PC-3 (cell line): ENCODE data around the gene UNC13C. TPM values are rescaled to one million over a fixed set of nuclear protein-coding genes. Genes with fewer than 3 reads are reported as not detected.

Experiments used
- ATAC-seq: fragments of 200-7000 bp; cut with Tn5 transposase; 2 replicates; pipeline ENCODE4 v1.9.1; 2020; ENCODE audit warnings: mild to moderate bottlenecking, moderate library complexity
- BruUV-seq: library from RNA; stranded (reverse); fragments of 400-500 nt; replicated peaks from 2 replicates; lab custom pipeline; 2021; lab: Mats Ljungman, UMichigan
- CTCF ChIA-PET: fragments of 300-600 bp; sonication (Branson Sonifier 250); formaldehyde crosslinking; loops from one replicate; lab custom pipeline; 2022; ENCODE audit warnings: antibody characterized with exemption; lab: Charles Lee
- POLR2A ChIA-PET: fragments of 300-600 bp; sonication (Branson Sonifier 250); formaldehyde crosslinking; loops from one replicate; lab custom pipeline; 2022; ENCODE audit warnings: antibody characterized with exemption; ENCODE audit not compliant: unreplicated experiment; lab: Charles Lee
- DNase-seq: peaks from one replicate; pipeline ENCODE4 v3.0.0-alpha.2; 2015
- H2AFZ ChIP-seq: fragments of 300-600 bp; sonication (generic); 2 replicates; pipeline ENCODE4 v1.6.0; 2016; ENCODE audit warnings: antibody characterized with exemption, low read length
- H3F3A ChIP-seq: fragments of 300-600 bp; sonication (generic); one replicate; pipeline ENCODE4 v1.6.0; 2017; ENCODE audit warnings: antibody characterized with exemption, low read length, control low read depth, mild to moderate bottlenecking; ENCODE audit not compliant: unreplicated experiment
- H3K27ac ChIP-seq: fragments of 300-600 bp; sonication (generic); 2 replicates; pipeline ENCODE4 v1.5.1; 2016; ENCODE audit warnings: mild to moderate bottlenecking, low read length
- H3K27me3 ChIP-seq: fragments of 300-600 bp; sonication (generic); 2 replicates; pipeline ENCODE4 v1.6.1; 2016; ENCODE audit warnings: low read length, mixed read lengths
- H3K36me3 ChIP-seq: fragments of 300-600 bp; sonication (generic); 2 replicates; pipeline ENCODE4 v1.6.1; 2016; ENCODE audit warnings: low read depth, mixed run types, low read length, mixed read lengths
- H3K4me1 ChIP-seq: fragments of 300-600 bp; sonication (generic); 2 replicates; pipeline ENCODE4 v1.5.1; 2016; ENCODE audit warnings: low read length; ENCODE audit not compliant: insufficient read depth
- H3K4me2 ChIP-seq: fragments of 300-600 bp; sonication (generic); 2 replicates; pipeline ENCODE4 v1.6.0; 2016; ENCODE audit warnings: low read length
- H3K4me3 ChIP-seq: fragments of 300-600 bp; sonication (generic); 2 replicates; pipeline ENCODE4 v1.5.1; 2016; ENCODE audit warnings: mild to moderate bottlenecking, low read length, mixed read lengths
- H3K79me2 ChIP-seq: fragments of 300-600 bp; sonication (generic); 2 replicates; pipeline ENCODE4 v1.6.1; 2017; ENCODE audit warnings: low read length, mixed read lengths
- H3K9ac ChIP-seq: fragments of 300-600 bp; sonication (generic); 2 replicates; pipeline ENCODE4 v1.6.0; 2016; ENCODE audit warnings: mild to moderate bottlenecking, low read length
- H3K9me2 ChIP-seq: fragments of 300-600 bp; sonication (generic); replicated peaks from 2 replicates; pipeline ENCODE4 v1.6.1; 2016; ENCODE audit warnings: mixed run types, low read length, mixed read lengths
- H3K9me3 ChIP-seq: fragments of 300-600 bp; sonication (generic); 2 replicates; pipeline ENCODE4 v1.6.1; 2016; ENCODE audit warnings: low read length, mixed read lengths
- H4K20me1 ChIP-seq: fragments of 300-600 bp; sonication (generic); 2 replicates; pipeline ENCODE4 v1.6.1; 2016; ENCODE audit warnings: low read length, mixed read lengths
- EZH2 ChIP-seq: fragments of 300-600 bp; sonication (generic); IDR thresholded peaks from one replicate; pipeline ENCODE4 v1.6.1; 2017; ENCODE audit warnings: antibody characterized with exemption, mild to moderate bottlenecking, low read length; ENCODE audit not compliant: unreplicated experiment
- EZH2phosphoT487 ChIP-seq: fragments of 300-600 bp; sonication (generic); IDR thresholded peaks from 2 replicates; pipeline ENCODE4 v1.6.1; 2018; ENCODE audit warnings: mild to moderate bottlenecking, antibody characterized with exemption, low read length, borderline replicate concordance
- intact Hi-C: fragments of 100-400 bp; cut with micrococcal nuclease; formaldehyde crosslinking; loops from 2 replicates; pipeline ENCODE4 v1.9.0; 2023
- total RNA-seq: library from RNA; depleted of rRNA; stranded (reverse); fragments of >200 nt; gene quantifications from 2 replicates; pipeline ENCODE4 v1.2.3, GENCODE V29; 2014
- TF ChIP-seq, protein P1 (sequence below): fragments of 300-600 bp; sonication (generic); conservative IDR thresholded peaks from 2 replicates; pipeline ENCODE4 v1.5.1; 2017; ENCODE audit warnings: antibody characterized with exemption, low read depth, mild to moderate bottlenecking, low read length

UNC13C gene
- total RNA-seq, 1 experiment from 2014 or later: not detected

DNA sequence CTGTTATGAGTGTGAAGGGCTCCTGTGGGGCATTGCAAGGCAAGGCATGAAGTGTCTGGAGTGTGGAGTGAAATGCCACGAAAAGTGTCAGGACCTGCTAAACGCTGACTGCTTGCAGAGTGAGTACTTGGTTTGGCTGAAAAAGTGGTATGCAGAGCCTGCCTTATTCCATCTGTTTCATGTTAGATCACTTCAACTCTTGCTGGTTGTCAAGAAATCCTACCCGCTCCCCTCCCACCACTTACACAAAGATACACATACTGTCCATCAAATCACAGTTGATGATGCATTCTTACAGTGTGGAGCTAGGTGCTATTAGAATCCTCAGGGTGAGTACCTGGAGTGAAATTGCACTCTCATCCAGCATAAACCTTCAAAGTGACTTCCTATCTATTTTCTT, 272.1 kb downstream of the UNC13C start:
- POLR2A ChIA-PET: no interaction called here
- no peaks in the 10 kb centered on the region for H3K36me3 ChIP-seq
- CTCF ChIA-PET: no interaction called here
- H3K9me3 ChIP-seq: no peaks in the 10 kb centered on the region
- H3K9me2 ChIP-seq: no peaks in the 10 kb centered on the region
- no peaks in the 10 kb centered on the region for H3K4me1 ChIP-seq
- no peak overlapping the region for H3K27ac ChIP-seq
- H3F3A ChIP-seq: no peaks in the 10 kb centered on the region
- H3K79me2 ChIP-seq: no peaks in the 10 kb centered on the region
- TF ChIP-seq EZH2: no peak
- no peak for TF ChIP-seq EZH2phosphoT487
- TF ChIP-seq, protein P1, sequence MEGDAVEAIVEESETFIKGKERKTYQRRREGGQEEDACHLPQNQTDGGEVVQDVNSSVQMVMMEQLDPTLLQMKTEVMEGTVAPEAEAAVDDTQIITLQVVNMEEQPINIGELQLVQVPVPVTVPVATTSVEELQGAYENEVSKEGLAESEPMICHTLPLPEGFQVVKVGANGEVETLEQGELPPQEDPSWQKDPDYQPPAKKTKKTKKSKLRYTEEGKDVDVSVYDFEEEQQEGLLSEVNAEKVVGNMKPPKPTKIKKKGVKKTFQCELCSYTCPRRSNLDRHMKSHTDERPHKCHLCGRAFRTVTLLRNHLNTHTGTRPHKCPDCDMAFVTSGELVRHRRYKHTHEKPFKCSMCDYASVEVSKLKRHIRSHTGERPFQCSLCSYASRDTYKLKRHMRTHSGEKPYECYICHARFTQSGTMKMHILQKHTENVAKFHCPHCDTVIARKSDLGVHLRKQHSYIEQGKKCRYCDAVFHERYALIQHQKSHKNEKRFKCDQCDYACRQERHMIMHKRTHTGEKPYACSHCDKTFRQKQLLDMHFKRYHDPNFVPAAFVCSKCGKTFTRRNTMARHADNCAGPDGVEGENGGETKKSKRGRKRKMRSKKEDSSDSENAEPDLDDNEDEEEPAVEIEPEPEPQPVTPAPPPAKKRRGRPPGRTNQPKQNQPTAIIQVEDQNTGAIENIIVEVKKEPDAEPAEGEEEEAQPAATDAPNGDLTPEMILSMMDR: no peak
- no peak overlapping the region for H2AFZ ChIP-seq
- BruUV-seq: no TSS peak
- DNase-seq: no peak
- intact Hi-C loops: no loop called here
- no peak overlapping the region for H3K4me3 ChIP-seq
- ATAC-seq: no peak
- H3K9ac ChIP-seq: no peak overlapping the region
- no peak overlapping the region for H3K4me2 ChIP-seq
- no peaks in the 10 kb centered on the region for H3K27me3 ChIP-seq
- no peaks in the 10 kb centered on the region for H4K20me1 ChIP-seq

DNA sequence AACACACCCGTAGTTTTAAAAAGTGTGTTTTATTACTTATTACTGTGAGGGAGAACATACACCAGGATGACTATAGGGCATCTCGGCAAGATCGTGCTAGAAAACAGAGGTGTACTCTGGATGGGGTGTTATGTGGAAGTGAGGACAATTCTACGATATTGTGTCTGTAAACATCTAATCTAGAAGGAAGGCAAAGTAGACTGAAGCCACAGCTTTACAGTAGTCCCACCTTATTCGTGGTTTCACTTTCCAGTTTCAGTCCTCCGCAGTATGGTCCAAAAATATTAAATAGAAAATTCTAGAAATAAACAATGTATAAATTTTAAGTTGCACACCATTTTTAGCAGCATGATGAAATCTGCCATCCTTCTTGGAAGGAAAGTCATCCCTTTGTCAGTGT, 277.9 kb downstream of the UNC13C start:
- no peak overlapping the region for H2AFZ ChIP-seq
- no peaks in the 10 kb centered on the region for H3K79me2 ChIP-seq
- ChIA-PET POLR2A (no interaction called here), CTCF (no interaction called here)
- ATAC-seq (no peak), DNase-seq (no peak)
- BruUV-seq: no TSS peak
- H3F3A ChIP-seq: no peaks in the 10 kb centered on the region
- no peaks in the 10 kb centered on the region for H3K9me2 ChIP-seq
- H3K9ac ChIP-seq: no peak overlapping the region
- no peak overlapping the region for H3K4me2 ChIP-seq
- H3K4me3 ChIP-seq: no peak overlapping the region
- H3K27ac ChIP-seq: no peak overlapping the region
- no peaks in the 10 kb centered on the region for H3K9me3 ChIP-seq
- no peaks in the 10 kb centered on the region for H3K4me1 ChIP-seq
- H3K27me3 ChIP-seq: no peaks in the 10 kb centered on the region
- no peaks in the 10 kb centered on the region for H3K36me3 ChIP-seq
- H4K20me1 ChIP-seq: no peaks in the 10 kb centered on the region
- TF ChIP-seq, protein P1: no peak
- TF ChIP-seq EZH2: no peak
- no peak for TF ChIP-seq EZH2phosphoT487
- intact Hi-C loops: no loop called here

DNA sequence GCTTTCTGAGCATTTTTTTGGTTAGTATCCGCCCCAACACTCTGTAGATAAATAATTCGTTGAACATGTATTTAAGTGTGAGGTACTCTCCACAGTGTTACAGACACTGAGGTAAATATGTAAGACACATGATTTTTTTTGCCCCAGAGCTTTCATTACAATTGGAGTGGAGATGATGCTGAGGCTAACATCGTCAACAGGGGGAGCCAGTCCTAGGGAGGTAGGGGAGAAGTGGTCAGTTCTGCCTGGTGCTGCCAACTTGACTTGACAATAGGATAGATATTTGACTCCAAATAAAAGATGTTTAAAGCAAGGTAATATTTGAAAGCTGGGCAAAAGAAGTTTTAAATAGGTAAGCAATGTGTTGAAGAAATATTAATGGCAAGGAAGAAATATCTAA, 295.7 kb downstream of the UNC13C start:
- Histone ChIP-seq H3K27me3 (no peaks in the 10 kb centered on the region), H2AFZ (no peak overlapping the region), H3K4me2 (no peak overlapping the region), H4K20me1 (no peaks in the 10 kb centered on the region), H3K9ac (no peak overlapping the region), H3K27ac (no peak overlapping the region), H3K9me3 (no peaks in the 10 kb centered on the region), H3K79me2 (no peaks in the 10 kb centered on the region), H3K9me2 (no peaks in the 10 kb centered on the region), H3K4me3 (no peak overlapping the region), H3F3A (no peaks in the 10 kb centered on the region), H3K4me1 (no peaks in the 10 kb centered on the region), H3K36me3 (no peaks in the 10 kb centered on the region)
- POLR2A ChIA-PET: no interaction called here
- intact Hi-C loops: no loop called here
- ATAC-seq (no peak), DNase-seq (no peak)
- BruUV-seq: no TSS peak
- CTCF ChIA-PET: no interaction called here
- no peak for TF ChIP-seq EZH2
- TF ChIP-seq, protein P1: 0 out of 2 replicates have a peak, but pooled peaks have one; percentile 12
